T-cell (primary cell): ENCODE results near the gene CHMP2B. TPM values are rescaled to one million over a fixed set of nuclear protein-coding genes. Genes with fewer than 3 reads are reported as not detected.

Source experiments
- ATAC-seq, 4 experiments: fragments of 200-7000 bp in 3 of 4; fragments of 150-1000 bp in 1 of 4; cut with Tn5 transposase; replicated peaks in 1 of 4; 1 replicate in 3 of 4; 2 replicates in 1 of 4; pipeline ENCODE4 v1.10.0; 2021; ENCODE audit warnings: moderate library complexity in 3 of 4, mild to moderate bottlenecking in 2 of 4, moderate number of reproducible peaks in 1 of 4
- CTCF ChIA-PET, 2 donors: fragments of 300-600 bp; sonication (Branson Sonifier 250); formaldehyde crosslinking; loops; one replicate each; lab custom pipeline; 2022; ENCODE audit warnings: antibody characterized with exemption in 2 of 2; lab: Charles Lee
- POLR2A ChIA-PET, 2 donors: fragments of 300-600 bp; sonication (Branson Sonifier 250); formaldehyde crosslinking; loops; one replicate each; lab custom pipeline; 2022; ENCODE audit warnings: antibody characterized with exemption in 2 of 2; lab: Charles Lee
- DNase-seq, 35 experiments: peaks; one replicate each; pipeline versions ENCODE4 v3.0.0 to v3.0.0-alpha.2; 2013 to 2023
- H3K27ac ChIP-seq: one replicate; pipeline ENCODE4 v1.5.1; 2013; ENCODE audit warnings: low read length
- H3K27me3 ChIP-seq, 2 experiments: replicated peaks in 1 of 2; 1 replicate in 1 of 2; 2 replicates in 1 of 2; pipeline versions ENCODE4 v1.6.1 to v1.7.0; 2013; ENCODE audit warnings: low read length in 1 of 2, mixed read lengths in 1 of 2; ENCODE audit not compliant: control insufficient read depth in 2 of 2, insufficient read depth in 2 of 2; ENCODE audit errors: extremely low read depth in 1 of 2
- H3K36me3 ChIP-seq, 2 donors: 1 replicate in 1 of 2; 2 replicates in 1 of 2; pipeline versions ENCODE4 v1.6.1 to v1.7.0; 2013; ENCODE audit warnings: low read length in 1 of 2; ENCODE audit not compliant: control insufficient read depth in 2 of 2, insufficient read depth in 1 of 2; ENCODE audit errors: extremely low read depth in 1 of 2
- H3K4me1 ChIP-seq, 2 experiments: 1 replicate in 1 of 2; 2 replicates in 1 of 2; pipeline versions ENCODE4 v1.6.1 to v1.7.0; 2013; ENCODE audit warnings: low read length in 2 of 2, mixed read lengths in 1 of 2; ENCODE audit not compliant: insufficient read depth in 2 of 2, control insufficient read depth in 1 of 2; ENCODE audit errors: extremely low read depth in 1 of 2
- H3K4me3 ChIP-seq, 2 donors: 1 replicate in 1 of 2; 2 replicates in 1 of 2; pipeline versions ENCODE4 v1.5.1 to v1.7.0; 2013; ENCODE audit warnings: mild to moderate bottlenecking in 2 of 2, low read length in 1 of 2, moderate library complexity in 1 of 2; ENCODE audit not compliant: control insufficient read depth in 1 of 2; ENCODE audit errors: extremely low read depth in 1 of 2
- H3K9me3 ChIP-seq: 2 replicates; pipeline ENCODE4 v1.7.0; 2013
- H3K27ac Mint-ChIP-seq, 2 donors: one replicate each; pipeline ENCODE4 v1.8.0; 2020 to 2021; ENCODE audit warnings: mild to moderate bottlenecking in 2 of 2, mixed read lengths in 2 of 2
- H3K27me3 Mint-ChIP-seq, 2 donors: one replicate each; pipeline ENCODE4 v1.8.0; 2021 to 2022; ENCODE audit warnings: mixed read lengths in 2 of 2
- H3K36me3 Mint-ChIP-seq: one replicate; pipeline ENCODE4 v1.8.0; 2021; ENCODE audit warnings: mixed read lengths
- H3K4me1 Mint-ChIP-seq, 3 donors: one replicate each; pipeline ENCODE4 v1.8.0; 2020 to 2022; ENCODE audit warnings: mixed read lengths in 3 of 3, mild to moderate bottlenecking in 1 of 3
- H3K4me3 Mint-ChIP-seq, 3 donors: one replicate each; pipeline ENCODE4 v1.8.0; 2020 to 2022; ENCODE audit warnings: mild to moderate bottlenecking in 3 of 3, mixed read lengths in 3 of 3, moderate library complexity in 3 of 3
- H3K9me3 Mint-ChIP-seq, 3 donors: one replicate each; pipeline ENCODE4 v1.8.0; 2020 to 2022; ENCODE audit warnings: mixed read lengths in 3 of 3
- WGBS: methylation state at CpG from one replicate; pipeline ENCODE4 v1.1.5; 2013; ENCODE audit warnings: missing lambda C conversion rate; ENCODE audit not compliant: insufficient coverage; 5-methylcytosine and 5-hydroxymethylcytosine counted together
- total RNA-seq, 35 experiments: library from RNA in 6 of 35; stranded (reverse) in 6 of 35; fragments of 120-200 nt in 1 of 35; gene quantifications; one replicate each; pipeline versions ENCODE4 v1.2.1 to v1.2.4 and lab custom pipeline; 2013 to 2026

CHMP2B gene
- total RNA-seq, 5 donors from 2014 or later (not counting 1 experiment from before 2014, with no cell fraction given) = 18.3 to 26.3 (median 23.3) TPM

GRCh38 chr3:87250009-87250408 lies 22.9 kb downstream of the CHMP2B start:
- Mint-ChIP-seq H3K27me3 (no peaks in the 10 kb centered on the region), H3K4me3 (no peak overlapping the region), H3K9me3 (no peaks in the 10 kb centered on the region), H3K36me3 (peaks cover 58% of the 10 kb centered on the region), H3K4me1 (peaks cover 0 to 8% (median 5%) of the 10 kb centered on the region in 3 donors), H3K27ac (no peak overlapping the region)
- ChIA-PET CTCF (interaction anchor here in 1 of 2 donors (0.6 kb wide), 1 partner anchor 9 kb away, joined by 3 read pairs; no protein-coding TSS in a partner anchor), POLR2A (no interaction called here)
- no CpG with 5 or more reads among the region's 1 CpG for WGBS
- H3K36me3 ChIP-seq = peaks cover 0 to 26% of the 10 kb centered on the region in 2 donors
- no peak overlapping the region for H3K27ac ChIP-seq
- H3K27me3 ChIP-seq = no peaks in the 10 kb centered on the region
- no peaks in the 10 kb centered on the region for H3K4me1 ChIP-seq
- no peaks in the 10 kb centered on the region for H3K9me3 ChIP-seq
- DNase-seq = no peak
- ATAC-seq = no peak
- no peak overlapping the region for H3K4me3 ChIP-seq

- POLR2A ChIA-PET = no interaction called here
- H3K9me3 ChIP-seq = no peaks in the 10 kb centered on the region
- no peaks in the 10 kb centered on the region for H3K4me1 ChIP-seq
- Mint-ChIP-seq H3K27ac (no peak overlapping the region), H3K4me3 (no peak overlapping the region), H3K27me3 (no peaks in the 10 kb centered on the region), H3K36me3 (peaks cover 3% of the 10 kb centered on the region), H3K9me3 (no peaks in the 10 kb centered on the region), H3K4me1 (peaks cover 3 to 7% (median 5%) of the 10 kb centered on the region in 3 donors)
- no peaks in the 10 kb centered on the region for H3K36me3 ChIP-seq
- no peak overlapping the region for H3K27ac ChIP-seq
- ATAC-seq (peak in 2 of 4 experiments; percentile 61), DNase-seq (peak in 26 of 35 experiments; percentile 3 to 61 (median 22))
- CTCF ChIA-PET = interaction anchor here (0.6 to 3.6 kb wide), 19 partner anchors 9 to 920 kb away, joined by 3 to 16 read pairs (median 4); partner anchors contain the start of gene CHMP2B (in 1 of the 2)
- no peaks in the 10 kb centered on the region for H3K27me3 ChIP-seq
- no peak overlapping the region for H3K4me3 ChIP-seq
- no CpG with 5 or more reads among the region's 4 CpGs for WGBS
These were observed 33.2 kb downstream of the CHMP2B start for GRCh38 chr3:87260270-87260669.

- CTCF ChIA-PET = interaction anchor here (0.8 to 3.6 kb wide), 4 partner anchors 40 to 852 kb away, joined by 3 to 16 read pairs (median 4); no protein-coding TSS in a partner anchor
These were observed 34.8 kb downstream of the CHMP2B start for GRCh38 chr3:87261925-87262324.

GRCh38 chr3:87267953-87268645 lies 41.0 kb downstream of the CHMP2B start:
- no peak overlapping the region for H3K27ac ChIP-seq
- no peak overlapping the region for H3K27ac Mint-ChIP-seq

More at GRCh38 chr3:87261925-87262324, 34.8 kb downstream of the CHMP2B start:
- peaks cover 3% of the 10 kb centered on the region for H3K36me3 Mint-ChIP-seq
- POLR2A ChIA-PET = no interaction called here
- ATAC-seq = no peak
- no peak for DNase-seq
- Histone ChIP-seq H3K4me3 (no peak overlapping the region), H3K4me1 (no peaks in the 10 kb centered on the region), H3K27me3 (no peaks in the 10 kb centered on the region), H3K9me3 (no peaks in the 10 kb centered on the region), H3K27ac (no peak overlapping the region), H3K36me3 (no peaks in the 10 kb centered on the region)
- H3K27me3 Mint-ChIP-seq = no peaks in the 10 kb centered on the region
- H3K27ac Mint-ChIP-seq = no peak overlapping the region
- H3K9me3 Mint-ChIP-seq = no peaks in the 10 kb centered on the region
- peaks cover 3 to 7% (median 5%) of the 10 kb centered on the region in 3 donors for H3K4me1 Mint-ChIP-seq
- WGBS = 71% methylated on average over 1 of the region's 2 CpGs
- no peak overlapping the region for H3K4me3 Mint-ChIP-seq

GRCh38 chr3:87268646-87269211 lies 41.6 kb downstream of the CHMP2B start:
- DNase-seq (no peak), ATAC-seq (no peak)
- ChIA-PET CTCF (no interaction called here), POLR2A (no interaction called here)
- 63% methylated on average over 2 of the region's 4 CpGs for WGBS
- Histone ChIP-seq H3K4me3 (no peak overlapping the region), H3K4me1 (peaks cover 4% of the 10 kb centered on the region in 2 experiments), H3K36me3 (no peaks in the 10 kb centered on the region), H3K27me3 (no peaks in the 10 kb centered on the region), H3K9me3 (no peaks in the 10 kb centered on the region), H3K27ac (no peak overlapping the region)
- Mint-ChIP-seq H3K9me3 (no peaks in the 10 kb centered on the region), H3K27ac (no peak overlapping the region), H3K4me1 (peaks cover 21 to 33% (median 22%) of the 10 kb centered on the region in 3 donors), H3K27me3 (no peaks in the 10 kb centered on the region), H3K4me3 (no peak overlapping the region), H3K36me3 (no peaks in the 10 kb centered on the region)

More at GRCh38 chr3:87267953-87268645, 41.0 kb downstream of the CHMP2B start:
- Histone ChIP-seq H3K4me1 (peaks cover 4% of the 10 kb centered on the region in 2 experiments), H3K27me3 (no peaks in the 10 kb centered on the region), H3K36me3 (no peaks in the 10 kb centered on the region), H3K4me3 (no peak overlapping the region), H3K9me3 (no peaks in the 10 kb centered on the region)
- Mint-ChIP-seq H3K9me3 (no peaks in the 10 kb centered on the region), H3K4me3 (no peak overlapping the region), H3K36me3 (no peaks in the 10 kb centered on the region), H3K4me1 (peaks cover 21 to 33% (median 22%) of the 10 kb centered on the region in 3 donors), H3K27me3 (no peaks in the 10 kb centered on the region)
- ATAC-seq (no peak), DNase-seq (no peak)
- ChIA-PET POLR2A (interaction anchor here in 1 of 2 donors (0.6 kb wide), 1 partner anchor 43 kb away, joined by 3 read pairs; no protein-coding TSS in a partner anchor), CTCF (no interaction called here)
- WGBS = no CpG with 5 or more reads among the region's 8 CpGs

GRCh38 chr3:87269723-87270122 lies 42.6 kb downstream of the CHMP2B start:
- H3K27me3 Mint-ChIP-seq = no peaks in the 10 kb centered on the region
- no peaks in the 10 kb centered on the region for H3K36me3 Mint-ChIP-seq
- H3K4me3 Mint-ChIP-seq = no peak overlapping the region
- H3K27me3 ChIP-seq = no peaks in the 10 kb centered on the region
- ATAC-seq (no peak), DNase-seq (no peak)
- no peaks in the 10 kb centered on the region for H3K9me3 Mint-ChIP-seq
- no peaks in the 10 kb centered on the region for H3K9me3 ChIP-seq
- no peak overlapping the region for H3K27ac ChIP-seq
- H3K36me3 ChIP-seq = no peaks in the 10 kb centered on the region
- no peak overlapping the region for H3K27ac Mint-ChIP-seq
- POLR2A ChIA-PET = no interaction called here
- H3K4me3 ChIP-seq = no peak overlapping the region
- peaks cover 4% of the 10 kb centered on the region in 2 experiments for H3K4me1 ChIP-seq
- CTCF ChIA-PET = interaction anchor here (0.9 to 2.2 kb wide), 3 partner anchors 9 to 10 kb away, joined by 3 to 6 read pairs (median 4); no protein-coding TSS in a partner anchor
- peaks cover 21 to 33% (median 22%) of the 10 kb centered on the region in 3 donors for H3K4me1 Mint-ChIP-seq
